ENCODE data around the gene RHOU. TPM values are rescaled to one million over a fixed set of nuclear protein-coding genes. Genes with fewer than 3 reads are reported as not detected.

RHOU gene
- total RNA-seq, 1 experiment from 2014 or later: 0.26 TPM

DNA sequence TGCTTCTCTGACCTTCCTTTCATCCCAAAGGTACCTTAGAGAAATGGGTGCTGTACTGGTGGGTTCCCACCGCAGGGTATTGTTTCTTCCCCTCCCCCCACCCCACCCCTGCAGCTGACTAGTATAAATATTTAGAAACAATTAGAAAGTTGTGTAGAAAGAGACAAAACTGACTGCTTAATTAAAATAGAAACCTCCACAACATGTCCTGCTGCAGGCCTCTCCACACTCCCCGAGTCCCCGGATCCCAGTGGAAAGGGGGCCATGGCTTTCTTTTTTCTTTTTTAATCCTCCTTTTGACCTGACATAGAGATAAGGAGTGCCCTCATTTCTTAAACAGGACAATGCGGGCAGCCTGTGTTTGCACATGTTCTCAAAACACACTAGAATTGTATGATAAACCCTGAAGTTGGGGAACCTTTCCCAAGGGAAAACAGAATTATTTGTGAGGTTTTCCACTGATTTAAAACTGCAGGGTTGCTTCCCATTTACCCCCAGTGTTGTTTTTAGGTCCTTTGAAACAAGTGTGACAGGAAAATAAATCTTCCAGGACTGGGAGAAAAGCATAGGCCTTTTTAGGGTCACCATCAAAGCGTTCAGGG is 1.7 kb downstream of the RHOU start:
- H3F3A ChIP-seq (ENCODE audit: low read length, unreplicated experiment): no peaks in the 10 kb centered on the region
- intact Hi-C loops (cut with micrococcal nuclease): no loop called here
- DNase-seq: no peak
- H3K9ac ChIP-seq (ENCODE audit: low read length): no peak overlapping the region
- H3K4me2 ChIP-seq (ENCODE audit: low read length): no peak overlapping the region
- H3K4me3 ChIP-seq (ENCODE audit: low read length): no peak overlapping the region
- peaks cover 91% of the 10 kb centered on the region for H3K27me3 ChIP-seq (ENCODE audit: low read length)
- POLR2A ChIA-PET (ENCODE audit: unreplicated experiment): no interaction called here
- no peaks in the 10 kb centered on the region for H3K9me2 ChIP-seq (replicated peaks; ENCODE audit: low read length)
- CTCF ChIA-PET: no interaction called here
- ATAC-seq: no peak
- H3K4me1 ChIP-seq (ENCODE audit: insufficient read depth, low read length): peaks cover 11% of the 10 kb centered on the region
- no peaks in the 10 kb centered on the region for H3K79me2 ChIP-seq (ENCODE audit: low read length)
- H4K20me1 ChIP-seq (ENCODE audit: low read length): no peaks in the 10 kb centered on the region
- H3K27ac ChIP-seq (ENCODE audit: low read length): no peak overlapping the region
- H2AFZ ChIP-seq (ENCODE audit: low read length): no peak overlapping the region
- TF ChIP-seq, protein P1, sequence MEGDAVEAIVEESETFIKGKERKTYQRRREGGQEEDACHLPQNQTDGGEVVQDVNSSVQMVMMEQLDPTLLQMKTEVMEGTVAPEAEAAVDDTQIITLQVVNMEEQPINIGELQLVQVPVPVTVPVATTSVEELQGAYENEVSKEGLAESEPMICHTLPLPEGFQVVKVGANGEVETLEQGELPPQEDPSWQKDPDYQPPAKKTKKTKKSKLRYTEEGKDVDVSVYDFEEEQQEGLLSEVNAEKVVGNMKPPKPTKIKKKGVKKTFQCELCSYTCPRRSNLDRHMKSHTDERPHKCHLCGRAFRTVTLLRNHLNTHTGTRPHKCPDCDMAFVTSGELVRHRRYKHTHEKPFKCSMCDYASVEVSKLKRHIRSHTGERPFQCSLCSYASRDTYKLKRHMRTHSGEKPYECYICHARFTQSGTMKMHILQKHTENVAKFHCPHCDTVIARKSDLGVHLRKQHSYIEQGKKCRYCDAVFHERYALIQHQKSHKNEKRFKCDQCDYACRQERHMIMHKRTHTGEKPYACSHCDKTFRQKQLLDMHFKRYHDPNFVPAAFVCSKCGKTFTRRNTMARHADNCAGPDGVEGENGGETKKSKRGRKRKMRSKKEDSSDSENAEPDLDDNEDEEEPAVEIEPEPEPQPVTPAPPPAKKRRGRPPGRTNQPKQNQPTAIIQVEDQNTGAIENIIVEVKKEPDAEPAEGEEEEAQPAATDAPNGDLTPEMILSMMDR (conservative IDR thresholded peaks at IDR 0.05; ENCODE audit: low read depth, low read length): no peak
- no peak for TF ChIP-seq EZH2 (IDR thresholded peaks at IDR 0.05; ENCODE audit: low read length, unreplicated experiment)
- no peak for TF ChIP-seq EZH2phosphoT487 (IDR thresholded peaks at IDR 0.05; ENCODE audit: borderline replicate concordance, low read length)
- H3K36me3 ChIP-seq (ENCODE audit: low read depth, low read length): no peaks in the 10 kb centered on the region
- no TSS peak for BruUV-seq (replicated peaks)
- no peaks in the 10 kb centered on the region for H3K9me3 ChIP-seq (ENCODE audit: low read length)

DNA sequence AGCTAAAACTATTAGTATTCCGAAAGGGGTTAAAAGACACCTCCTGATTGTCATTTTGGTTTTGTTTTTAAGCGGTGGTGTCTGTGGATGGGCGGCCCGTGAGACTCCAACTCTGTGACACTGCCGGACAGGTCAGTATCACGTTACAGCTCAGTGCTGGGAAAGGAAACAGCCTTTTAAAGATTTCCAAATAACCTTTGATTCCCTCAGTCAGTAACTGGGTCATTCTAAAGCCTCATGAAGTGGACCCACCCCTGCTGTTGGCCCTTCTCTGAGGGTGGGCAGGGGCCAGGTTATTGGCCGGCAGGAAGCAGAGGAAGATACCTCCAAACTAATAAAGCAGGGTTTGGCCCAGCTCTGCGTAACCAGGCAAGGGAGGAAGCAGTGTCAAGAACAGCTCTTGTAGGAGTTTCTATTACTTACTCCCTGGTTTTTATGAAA is 2.3 kb downstream of the RHOU start:
- TF ChIP-seq, protein P1 (conservative IDR thresholded peaks at IDR 0.05; ENCODE audit: low read depth, low read length): no peak
- TF ChIP-seq EZH2phosphoT487 (IDR thresholded peaks at IDR 0.05; ENCODE audit: borderline replicate concordance, low read length) (no peak), EZH2 (IDR thresholded peaks at IDR 0.05; ENCODE audit: low read length, unreplicated experiment) (no peak)
- H3F3A ChIP-seq (ENCODE audit: low read length, unreplicated experiment): no peaks in the 10 kb centered on the region
- H3K4me3 ChIP-seq (ENCODE audit: low read length): no peak overlapping the region
- no peaks in the 10 kb centered on the region for H3K79me2 ChIP-seq (ENCODE audit: low read length)
- H3K27ac ChIP-seq (ENCODE audit: low read length): no peak overlapping the region
- H3K9ac ChIP-seq (ENCODE audit: low read length): no peak overlapping the region
- peaks cover 11% of the 10 kb centered on the region for H3K4me1 ChIP-seq (ENCODE audit: insufficient read depth, low read length)
- intact Hi-C loops (cut with micrococcal nuclease): no loop called here
- peaks cover 92% of the 10 kb centered on the region for H3K27me3 ChIP-seq (ENCODE audit: low read length)
- ChIA-PET CTCF (no interaction called here), POLR2A (ENCODE audit: unreplicated experiment) (no interaction called here)
- H4K20me1 ChIP-seq (ENCODE audit: low read length): no peaks in the 10 kb centered on the region
- no peak overlapping the region for H3K4me2 ChIP-seq (ENCODE audit: low read length)
- no peak for ATAC-seq
- DNase-seq: no peak
- H3K9me2 ChIP-seq (replicated peaks; ENCODE audit: low read length): no peaks in the 10 kb centered on the region
- BruUV-seq (replicated peaks): no TSS peak
- H2AFZ ChIP-seq (ENCODE audit: low read length): no peak overlapping the region
- no peaks in the 10 kb centered on the region for H3K36me3 ChIP-seq (ENCODE audit: low read depth, low read length)
- H3K9me3 ChIP-seq (ENCODE audit: low read length): no peaks in the 10 kb centered on the region

DNA sequence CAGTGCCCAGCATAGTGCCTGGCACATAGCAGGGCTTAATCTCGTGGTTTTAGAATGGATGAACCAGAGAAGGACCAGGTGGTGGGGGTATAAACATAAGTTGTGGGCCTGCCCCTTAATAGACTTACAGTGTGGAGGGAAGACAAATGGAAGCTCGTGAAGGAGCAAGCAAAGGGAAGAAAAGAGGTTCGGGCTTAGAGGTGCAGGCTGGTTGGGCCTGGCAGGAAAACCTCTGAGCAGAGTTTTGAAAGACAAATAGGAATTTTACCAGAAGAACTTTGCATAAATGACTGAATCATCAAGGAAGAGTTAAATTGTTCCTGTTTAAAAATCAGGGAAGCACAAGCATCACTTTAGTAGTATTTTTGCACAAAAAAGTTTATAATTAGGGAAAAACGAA is 4.5 kb downstream of the RHOU start:
- no peaks in the 10 kb centered on the region for H4K20me1 ChIP-seq (ENCODE audit: low read length)
- ChIA-PET POLR2A (ENCODE audit: unreplicated experiment) (no interaction called here), CTCF (no interaction called here)
- no peaks in the 10 kb centered on the region for H3K36me3 ChIP-seq (ENCODE audit: low read depth, low read length)
- no peaks in the 10 kb centered on the region for H3K79me2 ChIP-seq (ENCODE audit: low read length)
- no peak overlapping the region for H2AFZ ChIP-seq (ENCODE audit: low read length)
- H3K4me1 ChIP-seq (ENCODE audit: insufficient read depth, low read length): peaks cover 7% of the 10 kb centered on the region
- no peak overlapping the region for H3K9ac ChIP-seq (ENCODE audit: low read length)
- H3K9me2 ChIP-seq (replicated peaks; ENCODE audit: low read length): no peaks in the 10 kb centered on the region
- peaks cover 91% of the 10 kb centered on the region for H3K27me3 ChIP-seq (ENCODE audit: low read length)
- BruUV-seq (replicated peaks): no TSS peak
- H3K4me3 ChIP-seq (ENCODE audit: low read length): no peak overlapping the region
- no peak for TF ChIP-seq EZH2 (IDR thresholded peaks at IDR 0.05; ENCODE audit: low read length, unreplicated experiment)
- TF ChIP-seq, protein P1 (conservative IDR thresholded peaks at IDR 0.05; ENCODE audit: low read depth, low read length): no peak
- no peak for TF ChIP-seq EZH2phosphoT487 (IDR thresholded peaks at IDR 0.05; ENCODE audit: borderline replicate concordance, low read length)
- no peaks in the 10 kb centered on the region for H3F3A ChIP-seq (ENCODE audit: low read length, unreplicated experiment)
- H3K9me3 ChIP-seq (ENCODE audit: low read length): no peaks in the 10 kb centered on the region
- intact Hi-C loops (cut with micrococcal nuclease): no loop called here
- no peak overlapping the region for H3K4me2 ChIP-seq (ENCODE audit: low read length)
- no peak overlapping the region for H3K27ac ChIP-seq (ENCODE audit: low read length)
- no peak for ATAC-seq
- DNase-seq: no peak

Measured in PC-3 (cell line).